A172 (cell line): ENCODE measurements around the gene SNX22. TPM values are rescaled to one million over a fixed set of nuclear protein-coding genes. Genes with fewer than 3 reads are reported as not detected.

Source experiments
- total RNA-seq: library from RNA; depleted of rRNA; stranded (reverse); fragments of >200 nt; shearing (Covaris generic); gene quantifications from 2 replicates; pipeline ENCODE4 v1.2.3, GENCODE V29; 2014; rRNA removed

The SNX22 gene
- total RNA-seq, 1 experiment from 2014 or later, result 0.78 TPM

Other genes starting within 250 kb of the SNX22 start
- gene DAPK2, start 105.2 kb upstream of the SNX22 start, total RNA-seq, result 1.5 and 3.2 TPM in 2 replicates
- gene CIAO2A, start 57.9 kb upstream of the SNX22 start, total RNA-seq, result 179 and 181 TPM in 2 replicates
- gene SNX1, start 55.7 kb upstream of the SNX22 start, total RNA-seq, result 30.7 TPM in 2 replicates
- gene PPIB, start 11.3 kb downstream of the SNX22 start, total RNA-seq, result 567 and 593 TPM in 2 replicates
- 15.0 and 16.0 TPM in 2 replicates for gene CSNK1G1, start 204.4 kb downstream of the SNX22 start, total RNA-seq
- gene PCLAF, start 229.7 kb downstream of the SNX22 start, total RNA-seq, result 173 and 180 TPM in 2 replicates
- 10.3 and 18.3 TPM in 2 replicates for gene TRIP4, start 236.1 kb downstream of the SNX22 start, total RNA-seq